Keratinocyte (primary cell): Measurements from ENCODE around the gene FAM53B.

ENCODE experiments used
- EZH2 ChIP-seq: IDR thresholded peaks from one replicate; pipeline ENCODE4 v1.6.1; 2012; ENCODE audit warnings: inconsistent platforms, mild to moderate bottlenecking, low read length, moderate library complexity
- TF ChIP-seq, protein P1 (sequence below), 3 experiments: IDR thresholded peaks in 1 of 3; conservative IDR thresholded peaks in 1 of 3; optimal IDR thresholded peaks in 1 of 3; 2 replicates in 2 of 3; 3 replicates in 1 of 3; pipeline versions ENCODE3 to v1.5.1; 2011; ENCODE audit warnings: low read length in 3 of 3, mild to moderate bottlenecking in 3 of 3, moderate library complexity in 2 of 3, control low read depth in 1 of 3, inconsistent platforms in 1 of 3; ENCODE audit not compliant: insufficient read depth in 2 of 3; ENCODE audit errors: extremely low read depth in 1 of 3

DNA sequence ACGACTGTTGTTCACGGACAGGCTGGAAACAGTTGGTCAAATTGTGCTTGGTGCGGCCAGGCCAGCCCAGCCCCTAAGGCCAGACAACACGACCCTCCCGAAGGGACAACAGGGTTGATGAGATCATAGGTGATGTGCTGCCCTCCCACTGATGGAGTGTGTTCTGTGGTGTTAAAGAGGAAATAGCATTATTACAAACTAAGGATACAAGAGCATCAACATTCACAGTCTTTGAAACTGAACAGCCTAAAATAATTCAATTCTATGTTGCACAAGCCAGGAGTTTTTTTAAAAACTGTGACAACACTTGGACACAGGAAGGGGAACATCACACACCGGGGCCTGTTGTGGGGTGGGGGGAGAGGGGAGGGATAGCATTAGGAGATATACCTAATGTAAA is 87.6 kb downstream of the FAM53B start:
- TF ChIP-seq EZH2: no peak
- TF ChIP-seq, protein P1, sequence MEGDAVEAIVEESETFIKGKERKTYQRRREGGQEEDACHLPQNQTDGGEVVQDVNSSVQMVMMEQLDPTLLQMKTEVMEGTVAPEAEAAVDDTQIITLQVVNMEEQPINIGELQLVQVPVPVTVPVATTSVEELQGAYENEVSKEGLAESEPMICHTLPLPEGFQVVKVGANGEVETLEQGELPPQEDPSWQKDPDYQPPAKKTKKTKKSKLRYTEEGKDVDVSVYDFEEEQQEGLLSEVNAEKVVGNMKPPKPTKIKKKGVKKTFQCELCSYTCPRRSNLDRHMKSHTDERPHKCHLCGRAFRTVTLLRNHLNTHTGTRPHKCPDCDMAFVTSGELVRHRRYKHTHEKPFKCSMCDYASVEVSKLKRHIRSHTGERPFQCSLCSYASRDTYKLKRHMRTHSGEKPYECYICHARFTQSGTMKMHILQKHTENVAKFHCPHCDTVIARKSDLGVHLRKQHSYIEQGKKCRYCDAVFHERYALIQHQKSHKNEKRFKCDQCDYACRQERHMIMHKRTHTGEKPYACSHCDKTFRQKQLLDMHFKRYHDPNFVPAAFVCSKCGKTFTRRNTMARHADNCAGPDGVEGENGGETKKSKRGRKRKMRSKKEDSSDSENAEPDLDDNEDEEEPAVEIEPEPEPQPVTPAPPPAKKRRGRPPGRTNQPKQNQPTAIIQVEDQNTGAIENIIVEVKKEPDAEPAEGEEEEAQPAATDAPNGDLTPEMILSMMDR (optimal IDR thresholded peaks at IDR 0.05 in 1 of 3, IDR thresholded peaks at IDR 0.05 in 1 of 3, conservative IDR thresholded peaks at IDR 0.05 in 1 of 3; ENCODE audit: extremely low read depth in 1 of 3, insufficient read depth in 2 of 3, low read length in 3 of 3): no peak
